Stimulated activated CD8-positive, alpha-beta memory T cell treated with anti-CD3 and anti-CD28 coated beads, Interleukin-12 subunit alpha, Interleukin-12 subunit beta, amount 100 ng/mL, for 4 hours (primary cell): ENCODE data around the gene ANKRD28.

Experiments used
- DNase-seq: peaks from one replicate; pipeline ENCODE4 v3.0.0-alpha.2; 2020; ENCODE audit warnings: low read depth

The ANKRD28 gene

DNA sequence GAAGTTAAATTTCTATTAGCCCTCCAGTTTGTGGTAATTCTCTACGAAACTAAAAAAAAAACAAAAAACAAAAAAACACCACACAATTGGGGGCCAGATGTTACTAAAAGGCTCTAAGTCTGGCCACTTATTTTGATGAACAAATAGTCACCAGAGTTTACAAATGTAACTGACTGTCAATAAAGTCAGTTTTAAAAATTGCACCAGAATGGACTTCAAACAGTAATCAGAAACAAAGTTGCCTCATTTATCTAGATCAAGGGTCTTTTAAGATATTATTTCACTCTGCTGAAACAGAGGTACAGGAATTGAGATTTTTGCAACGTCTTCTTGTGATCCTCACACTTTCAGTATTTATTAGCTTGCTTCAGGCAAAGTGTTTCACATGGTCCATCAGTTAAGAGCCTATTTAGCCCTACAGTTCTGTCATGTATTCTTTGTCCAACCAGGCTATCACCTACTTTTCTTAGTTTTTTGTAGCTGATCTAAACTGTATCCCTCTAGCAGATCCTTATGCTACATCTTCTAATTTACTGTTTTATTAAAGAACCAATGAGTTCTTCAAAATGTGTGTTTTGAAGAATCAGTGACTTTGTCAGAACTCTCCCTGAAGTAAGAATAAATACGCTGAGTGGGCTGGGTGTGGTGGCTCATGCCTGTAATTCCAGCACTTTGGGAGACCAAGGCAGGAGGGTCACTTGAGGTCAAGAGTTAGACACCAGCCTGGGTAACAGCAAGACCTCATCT, 74.7 kb downstream of the ANKRD28 start:
- DNase-seq = no peak

DNA sequence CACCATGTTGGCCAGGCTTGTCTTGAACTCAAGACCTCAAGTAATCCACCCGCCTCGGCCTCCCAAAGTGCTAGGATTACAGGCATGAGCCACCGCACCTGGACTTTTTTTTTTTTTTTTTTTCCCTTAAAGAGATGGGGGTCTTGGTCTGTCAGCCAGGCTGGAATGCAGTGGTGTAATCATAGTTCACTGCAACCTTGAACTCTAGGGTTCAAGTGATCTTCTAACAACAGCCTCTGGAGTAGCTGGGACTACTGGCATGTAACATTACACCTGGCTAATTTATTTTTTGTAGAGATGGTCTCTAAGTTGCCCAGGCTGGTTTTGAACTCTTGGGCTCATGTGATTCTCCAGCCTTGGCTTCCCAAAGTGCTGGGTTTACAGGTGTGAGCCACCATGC, 81.6 kb downstream of the ANKRD28 start:
- no peak for DNase-seq

- no peak for DNase-seq
Measured at GRCh38 chr3:15714448-15714847, 83.3 kb downstream of the ANKRD28 start.

GRCh38 chr3:15713364-15713763, 84.4 kb downstream of the ANKRD28 start:
- DNase-seq = no peak

GRCh38 chr3:15711281-15711680, 86.5 kb downstream of the ANKRD28 start:
- DNase-seq = no peak

- no peak for DNase-seq
Measured at GRCh38 chr3:15708882-15709677, 88.7 kb downstream of the ANKRD28 start.

- DNase-seq = no peak
Measured at GRCh38 chr3:15707779-15708178, 90.0 kb downstream of the ANKRD28 start.

- DNase-seq = no peak
Measured at GRCh38 chr3:15703346-15703745, 94.4 kb downstream of the ANKRD28 start.

- DNase-seq = no peak
Measured at GRCh38 chr3:15694628-15695027, 103.2 kb downstream of the ANKRD28 start.

DNA sequence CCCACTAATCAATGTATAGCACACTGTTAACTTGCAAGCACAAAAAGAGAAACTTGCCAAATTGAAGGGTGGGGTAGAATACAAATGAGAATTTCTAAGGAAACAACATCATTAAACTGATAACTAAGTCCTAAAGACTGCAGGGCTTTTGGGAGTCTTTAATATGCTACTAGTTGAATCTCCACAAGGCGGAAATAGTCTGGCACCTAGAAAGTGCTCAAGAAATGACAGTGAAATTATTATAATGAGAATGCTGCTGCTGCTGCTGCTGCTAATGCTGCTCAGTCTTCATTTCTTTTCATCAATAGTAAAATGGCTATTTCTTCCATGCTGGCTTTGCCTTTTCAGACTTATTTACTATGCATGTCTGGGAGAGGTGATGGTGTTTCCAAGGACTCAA, 104.4 kb downstream of the ANKRD28 start:
- no peak for DNase-seq

DNA sequence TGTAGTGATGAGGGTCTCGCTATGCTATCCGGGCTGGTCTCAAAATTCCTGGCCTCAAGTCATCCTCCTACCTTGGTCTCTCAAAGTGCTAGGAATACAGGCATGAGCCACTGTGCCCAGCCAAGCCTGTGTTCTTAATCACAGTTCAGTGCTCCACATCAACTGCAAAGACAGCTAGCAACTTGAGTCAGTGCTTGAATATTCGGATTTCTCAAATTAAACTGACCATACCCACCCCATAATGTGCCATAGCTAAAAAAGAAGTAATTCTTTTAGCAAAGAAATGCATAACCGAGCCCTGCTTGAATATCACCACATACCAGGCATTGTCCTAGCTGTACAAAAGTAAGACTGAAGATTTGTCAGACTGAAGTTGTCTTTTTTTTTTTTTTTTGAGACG, 107.0 kb downstream of the ANKRD28 start:
- no peak for DNase-seq

- no peak for DNase-seq
Measured at GRCh38 chr3:15690230-15690629, 107.5 kb downstream of the ANKRD28 start.

DNA sequence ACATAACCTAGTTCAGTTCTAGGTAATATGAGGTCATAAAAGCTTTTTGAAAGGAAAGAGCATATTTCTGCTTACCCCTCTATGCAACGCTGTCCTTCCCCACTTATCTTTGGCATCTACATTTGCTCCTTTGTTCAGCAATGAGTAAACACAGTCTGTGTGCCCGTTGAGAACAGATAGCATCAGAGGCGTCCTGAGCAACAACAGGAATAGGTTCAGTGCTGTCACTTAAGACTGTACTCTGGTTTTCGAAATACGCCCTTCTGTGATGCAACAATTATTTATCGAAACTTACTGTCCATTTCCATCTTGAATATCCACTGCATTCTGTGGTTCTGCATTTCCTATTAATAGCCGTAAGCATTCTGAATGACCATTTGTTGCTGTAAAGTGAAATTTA, 111.9 kb downstream of the ANKRD28 start:
- DNase-seq = no peak

GRCh38 chr3:15683253-15683652, 114.5 kb downstream of the ANKRD28 start:
- no peak for DNase-seq

DNA sequence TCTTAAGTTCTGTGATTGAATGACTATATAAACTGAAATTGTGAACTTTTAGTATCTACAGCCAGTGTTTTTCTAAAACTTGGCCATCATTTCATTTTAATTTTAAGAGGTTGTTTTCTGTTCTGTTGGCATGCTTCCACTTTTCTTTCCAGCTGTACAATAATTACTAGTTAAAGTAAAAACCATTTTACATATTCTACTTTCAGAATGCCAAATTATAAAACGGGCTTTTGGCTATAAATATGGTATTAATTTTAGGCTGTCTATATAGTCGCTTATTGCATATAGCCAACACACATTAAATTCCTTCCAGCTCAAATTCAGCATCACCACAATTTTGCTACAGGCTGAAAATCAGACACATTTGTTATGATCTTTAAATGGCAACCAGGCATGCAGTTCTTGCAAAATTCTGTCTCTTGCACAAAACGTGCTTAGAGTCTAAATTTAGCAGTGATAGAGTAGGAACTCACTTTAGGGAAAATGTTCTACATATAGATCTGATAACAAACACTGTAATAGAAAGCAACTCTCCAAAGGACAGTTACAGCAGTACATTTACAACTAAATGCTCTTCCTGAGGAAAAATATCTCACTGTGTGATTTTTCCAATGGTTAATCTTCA, 115.1 kb downstream of the ANKRD28 start:
- no peak for DNase-seq

DNA sequence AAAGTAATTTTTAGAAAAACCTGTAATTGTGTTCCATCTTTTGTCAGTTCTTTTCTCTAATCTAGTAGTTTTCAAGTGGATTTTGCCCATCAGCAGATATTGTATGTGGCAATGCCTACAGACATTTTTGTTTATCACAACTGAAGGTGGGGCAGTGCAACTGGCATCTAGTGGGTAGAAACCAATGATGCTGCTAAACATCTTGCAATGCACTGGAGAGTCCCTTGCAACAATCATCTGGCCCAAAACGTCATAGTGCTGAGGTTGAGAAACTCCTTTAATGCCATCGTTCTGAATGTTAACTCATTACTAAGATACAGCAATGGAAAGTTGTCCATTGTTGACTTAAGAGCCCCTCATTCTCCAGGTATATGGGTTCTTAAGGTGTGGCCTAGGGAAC, 116.1 kb downstream of the ANKRD28 start:
- DNase-seq = no peak

DNA sequence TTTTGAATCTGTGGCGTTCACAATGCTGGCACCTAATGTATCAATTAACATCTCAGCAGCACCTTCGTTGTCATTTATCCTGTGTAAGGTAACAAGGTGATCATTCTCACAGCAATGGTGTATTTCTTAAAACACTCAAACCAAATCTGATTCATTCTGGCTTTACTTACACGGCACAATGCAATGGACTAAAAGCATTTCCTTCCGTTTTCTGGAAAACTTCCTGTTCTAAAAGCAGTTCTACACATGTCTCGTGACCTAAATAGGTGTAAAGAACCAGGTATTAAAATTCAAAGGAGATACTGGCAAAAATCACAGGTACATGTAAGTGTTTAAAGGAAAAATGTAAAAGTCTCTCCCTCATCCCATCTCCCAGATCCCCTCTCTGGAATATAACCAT, 118.5 kb downstream of the ANKRD28 start:
- no peak for DNase-seq

GRCh38 chr3:15676259-15676658, 121.5 kb downstream of the ANKRD28 start:
- DNase-seq = no peak

DNA sequence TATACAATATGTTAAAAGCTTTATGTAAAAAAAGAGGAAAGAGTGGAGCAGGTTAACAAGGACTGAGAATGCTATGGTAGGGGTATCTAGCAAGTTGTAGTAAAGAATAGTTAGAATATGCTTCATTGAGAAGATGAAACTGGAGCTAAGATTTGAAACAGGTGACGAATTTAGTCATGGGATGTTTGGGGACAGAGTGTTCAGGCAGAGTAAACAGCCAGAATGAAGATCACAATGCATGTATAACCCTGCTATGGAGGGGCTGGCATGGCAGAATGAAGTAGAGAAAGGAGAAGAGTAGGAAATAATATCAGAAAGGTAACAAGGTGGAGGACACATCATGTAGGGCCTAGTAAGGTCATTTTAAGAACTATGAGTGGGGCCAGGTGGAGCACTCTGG, 124.2 kb downstream of the ANKRD28 start:
- DNase-seq = no peak

GRCh38 chr3:15667484-15667883, 130.3 kb downstream of the ANKRD28 start:
- DNase-seq = peak; percentile 12

DNA sequence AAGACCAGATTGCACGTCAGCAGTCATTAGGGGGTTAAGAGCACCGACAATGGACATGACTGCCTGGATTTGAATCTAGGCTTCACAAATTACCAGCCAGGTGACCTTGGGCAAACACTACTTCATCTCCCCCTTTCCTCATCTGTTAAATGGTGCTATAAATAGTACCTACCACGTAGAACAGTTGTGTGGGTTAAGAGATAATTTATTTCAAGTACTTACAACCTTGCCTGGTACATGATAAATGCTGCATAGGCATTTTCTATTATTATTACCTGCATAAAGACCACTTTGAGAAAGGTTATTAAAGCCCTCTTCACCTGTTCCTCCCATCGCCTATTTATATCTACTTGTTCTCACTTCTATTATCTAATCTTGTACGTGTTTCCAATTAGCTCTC, 131.5 kb downstream of the ANKRD28 start:
- no peak for DNase-seq

GRCh38 chr3:15665510-15666150, 132.1 kb downstream of the ANKRD28 start:
- no peak for DNase-seq

DNA sequence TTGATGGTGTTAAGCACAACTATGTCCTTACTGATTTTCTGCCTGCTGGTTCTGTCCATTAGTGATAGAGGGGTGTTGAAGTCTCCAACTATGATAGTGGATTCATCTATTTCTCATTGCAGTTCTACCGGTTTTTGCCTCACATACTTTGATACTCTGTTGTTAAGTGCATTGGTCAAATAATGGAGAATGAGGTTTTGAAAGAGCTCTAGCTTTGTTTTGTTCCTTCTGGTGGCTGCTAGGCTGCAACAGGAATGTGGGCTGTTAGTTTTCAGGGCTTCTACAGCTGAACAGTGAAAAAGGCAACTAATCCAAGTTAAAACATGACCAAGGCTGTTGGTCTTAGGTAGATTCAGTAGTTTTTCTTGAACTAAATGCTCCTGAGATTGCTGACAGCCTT, 133.6 kb downstream of the ANKRD28 start:
- DNase-seq = no peak
